ENCODE results near the gene ROCK2.

ROCK2 gene

GRCh38 chr2:11344342-11344955 is at the start of gene ROCK2:
TSS of gene ROCK2 (minus strand) at chr2:11344636. CDS start at chr2:11344136, 500 bp downstream.
- peaks cover 15% of the 10 kb centered on the region for H3K4me1 Mint-ChIP-seq
- H3K27ac Mint-ChIP-seq: peak within 1 kb of the TSS; percentile 80 to 96
- peaks cover 8% of the 10 kb centered on the region for H3K27me3 Mint-ChIP-seq
- H3K9me3 Mint-ChIP-seq: no peaks in the 10 kb centered on the region
- peak; percentile 68 for ATAC-seq
- peak within 1 kb of the TSS; percentile 98 to 100 for H3K4me3 Mint-ChIP-seq
- peak; percentile 52 to 55 for DNase-seq

DNA sequence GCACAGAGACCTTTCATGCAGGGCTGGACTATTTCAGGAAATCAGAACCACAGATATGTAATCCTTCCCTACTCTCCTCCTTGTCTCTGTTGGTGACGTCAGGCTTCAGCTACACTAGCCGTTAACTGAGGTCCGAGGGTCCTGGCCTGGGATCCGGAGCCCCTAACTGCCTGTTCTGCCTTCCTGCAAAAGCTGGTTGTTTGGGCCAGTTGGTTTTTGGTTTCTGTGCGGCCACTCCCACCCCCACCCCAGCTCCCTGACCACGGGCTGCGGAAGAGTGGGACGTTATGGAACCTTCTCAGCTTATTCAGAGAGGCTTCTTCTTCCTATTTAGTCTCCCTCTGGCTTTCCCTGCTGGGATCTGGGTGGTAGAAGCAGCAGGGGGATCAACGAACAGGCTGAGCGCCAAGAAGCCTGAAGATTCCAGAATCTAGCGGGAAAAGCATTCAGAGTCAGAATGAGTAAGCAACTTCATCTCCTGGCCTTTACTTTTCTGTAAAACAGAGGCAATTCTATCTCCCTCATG is 49.3 kb upstream of the ROCK2 start:
- ATAC-seq: no peak
- Mint-ChIP-seq H3K27me3 (peaks cover 8% of the 10 kb centered on the region), H3K4me1 (no peaks in the 10 kb centered on the region), H3K27ac (no peak overlapping the region), H3K4me3 (no peak overlapping the region), H3K9me3 (no peaks in the 10 kb centered on the region)
- DNase-seq: no peak

- Mint-ChIP-seq H3K27ac (no peak overlapping the region), H3K27me3 (no peaks in the 10 kb centered on the region), H3K9me3 (no peaks in the 10 kb centered on the region), H3K4me1 (no peaks in the 10 kb centered on the region), H3K4me3 (no peak overlapping the region)
- DNase-seq: no peak
- no peak for ATAC-seq
Measured at GRCh38 chr2:11391942-11392266, 47.5 kb upstream of the ROCK2 start.

GRCh38 chr2:11390399-11390658 is 45.9 kb upstream of the ROCK2 start:
- DNase-seq (no peak), ATAC-seq (no peak)
- Mint-ChIP-seq H3K4me1 (no peaks in the 10 kb centered on the region), H3K9me3 (no peaks in the 10 kb centered on the region), H3K27ac (no peak overlapping the region), H3K4me3 (no peak overlapping the region), H3K27me3 (no peaks in the 10 kb centered on the region)

DNA sequence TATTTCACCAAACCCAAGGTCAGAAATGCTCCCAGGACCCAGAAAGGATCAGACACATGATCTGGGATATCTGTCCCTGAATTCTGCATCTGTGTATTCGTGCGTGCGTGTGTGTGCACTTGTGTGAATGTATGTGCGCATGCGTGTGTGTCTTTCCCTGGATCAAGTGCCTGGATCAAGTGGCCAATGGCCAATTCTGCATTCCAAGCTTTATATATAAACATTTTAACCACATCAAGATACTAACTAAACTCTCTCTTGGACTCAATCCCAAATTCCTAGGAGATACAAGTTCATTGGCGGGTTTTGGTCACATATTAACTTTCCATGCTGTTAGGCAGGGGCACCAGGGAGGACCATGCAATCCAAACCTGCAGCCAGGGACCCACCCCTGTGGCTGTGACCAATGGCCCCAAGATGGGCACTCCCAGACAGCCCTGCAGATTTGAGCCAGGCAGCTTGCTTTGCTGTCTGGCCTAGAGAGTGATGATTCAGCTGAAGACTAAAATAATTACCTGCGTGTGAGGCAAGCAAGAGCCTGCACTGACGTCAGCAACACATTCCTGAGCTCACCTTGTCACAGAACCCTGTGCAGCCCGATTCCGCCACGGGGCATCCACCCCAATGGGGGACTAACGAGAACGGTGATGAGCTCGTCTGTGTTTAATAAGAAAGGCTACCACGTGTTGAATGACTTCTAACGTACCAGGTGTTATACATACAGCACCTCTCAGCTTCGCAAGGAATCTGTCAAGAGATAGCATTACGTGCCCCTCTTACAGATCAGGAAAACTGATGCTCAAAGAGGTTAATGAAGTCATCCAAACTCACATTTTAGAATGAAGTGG is 45.3 kb upstream of the ROCK2 start:
- no peak for ATAC-seq
- no peaks in the 10 kb centered on the region for H3K27me3 Mint-ChIP-seq
- no peak overlapping the region for H3K4me3 Mint-ChIP-seq
- H3K4me1 Mint-ChIP-seq: no peaks in the 10 kb centered on the region
- H3K9me3 Mint-ChIP-seq: no peaks in the 10 kb centered on the region
- H3K27ac Mint-ChIP-seq: no peak overlapping the region
- DNase-seq: no peak

DNA sequence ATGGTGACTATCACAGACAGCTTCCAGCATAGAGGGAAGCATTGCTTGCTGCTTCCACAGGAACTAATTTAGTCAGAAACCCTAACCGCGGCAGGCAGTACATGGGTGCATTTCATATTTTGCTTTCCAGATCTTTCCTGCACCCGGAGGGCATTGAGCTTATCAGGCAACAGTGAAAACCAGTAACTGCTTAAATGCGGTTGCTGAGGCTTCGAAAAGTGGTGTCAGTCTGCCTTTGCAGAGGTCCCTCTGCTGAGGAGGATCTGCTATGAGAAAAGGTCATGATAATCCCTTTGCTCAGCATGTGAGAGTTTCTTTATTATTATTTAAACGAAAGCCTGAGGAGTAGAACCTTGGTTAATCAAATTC is 44.6 kb upstream of the ROCK2 start:
- ATAC-seq (no peak), DNase-seq (no peak)
- no peaks in the 10 kb centered on the region for H3K27me3 Mint-ChIP-seq
- H3K9me3 Mint-ChIP-seq: no peaks in the 10 kb centered on the region
- H3K4me3 Mint-ChIP-seq: no peak overlapping the region
- H3K4me1 Mint-ChIP-seq: no peaks in the 10 kb centered on the region
- no peak overlapping the region for H3K27ac Mint-ChIP-seq

DNA sequence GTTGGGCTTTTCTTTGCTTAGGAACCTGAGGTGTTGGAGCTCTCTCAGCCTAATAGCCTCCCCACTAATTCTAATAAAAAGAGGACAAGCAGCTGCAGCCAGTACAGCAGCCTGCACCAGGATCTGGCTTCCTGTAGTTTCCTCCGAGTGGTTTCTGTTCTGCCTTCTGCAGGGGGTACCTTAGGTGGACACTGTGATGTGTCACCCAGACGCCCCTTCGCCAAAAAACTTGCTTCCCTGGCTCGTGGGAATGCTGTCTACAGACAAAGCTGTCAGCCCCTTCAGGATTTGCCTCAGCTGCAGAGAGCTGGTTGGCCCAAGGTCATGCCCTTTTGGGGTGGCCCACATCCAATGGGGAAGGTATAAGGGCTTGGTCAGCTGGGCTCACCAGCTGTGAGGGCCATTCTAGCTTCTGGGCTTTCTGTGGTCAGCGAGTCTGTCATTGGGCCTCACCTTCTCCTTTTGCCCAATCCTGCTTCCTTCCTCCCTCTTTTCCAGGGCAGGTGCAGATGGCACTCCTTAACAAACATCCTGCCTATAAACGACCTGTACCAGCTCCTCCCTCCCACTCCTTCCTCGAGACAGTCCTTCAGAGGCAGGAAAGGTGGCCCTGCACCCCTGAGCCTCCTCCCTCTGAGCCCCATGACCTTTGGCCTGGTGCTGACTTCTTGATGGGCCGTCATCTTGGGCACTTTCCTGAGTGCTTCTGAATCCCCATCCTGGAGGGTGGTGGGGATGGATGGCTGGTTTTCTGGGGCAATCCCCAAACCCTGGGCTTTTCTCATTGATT is 44.0 kb upstream of the ROCK2 start:
- H3K27me3 Mint-ChIP-seq: no peaks in the 10 kb centered on the region
- no peak overlapping the region for H3K27ac Mint-ChIP-seq
- H3K4me3 Mint-ChIP-seq: no peak overlapping the region
- ATAC-seq (no peak), DNase-seq (no peak)
- H3K4me1 Mint-ChIP-seq: no peaks in the 10 kb centered on the region
- no peaks in the 10 kb centered on the region for H3K9me3 Mint-ChIP-seq

GRCh38 chr2:11387843-11388242 is 43.4 kb upstream of the ROCK2 start:
- Mint-ChIP-seq H3K4me3 (no peak overlapping the region), H3K27ac (no peak overlapping the region), H3K27me3 (no peaks in the 10 kb centered on the region), H3K9me3 (no peaks in the 10 kb centered on the region), H3K4me1 (no peaks in the 10 kb centered on the region)
- no peak for ATAC-seq
- no peak for DNase-seq

- Mint-ChIP-seq H3K9me3 (no peaks in the 10 kb centered on the region), H3K4me3 (no peak overlapping the region), H3K27me3 (no peaks in the 10 kb centered on the region), H3K27ac (no peak overlapping the region), H3K4me1 (no peaks in the 10 kb centered on the region)
- ATAC-seq (no peak), DNase-seq (no peak)
Measured at GRCh38 chr2:11387100-11387390, 42.6 kb upstream of the ROCK2 start.

DNA sequence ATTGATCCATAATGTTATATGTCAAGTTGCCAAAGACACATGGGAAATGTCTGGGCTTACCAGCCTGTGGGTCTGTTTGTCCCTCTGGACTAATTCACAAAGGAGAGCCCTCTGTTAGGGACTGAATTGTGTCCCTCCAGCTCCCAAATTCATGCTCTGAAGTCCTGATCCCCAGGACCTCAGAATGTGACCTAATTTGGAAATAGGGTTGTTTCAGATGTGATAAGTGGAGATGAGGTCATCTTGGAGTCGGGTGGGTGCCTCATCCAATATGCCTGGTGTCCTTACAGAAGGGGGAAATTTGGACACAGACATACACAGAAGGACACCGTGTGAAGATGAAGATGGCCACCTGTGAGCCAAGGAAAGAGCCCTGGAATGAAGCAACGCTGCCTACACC is 41.4 kb upstream of the ROCK2 start:
- DNase-seq (no peak), ATAC-seq (no peak)
- H3K4me1 Mint-ChIP-seq: no peaks in the 10 kb centered on the region
- H3K9me3 Mint-ChIP-seq: no peaks in the 10 kb centered on the region
- no peaks in the 10 kb centered on the region for H3K27me3 Mint-ChIP-seq
- H3K4me3 Mint-ChIP-seq: no peak overlapping the region
- H3K27ac Mint-ChIP-seq: no peak overlapping the region

DNA sequence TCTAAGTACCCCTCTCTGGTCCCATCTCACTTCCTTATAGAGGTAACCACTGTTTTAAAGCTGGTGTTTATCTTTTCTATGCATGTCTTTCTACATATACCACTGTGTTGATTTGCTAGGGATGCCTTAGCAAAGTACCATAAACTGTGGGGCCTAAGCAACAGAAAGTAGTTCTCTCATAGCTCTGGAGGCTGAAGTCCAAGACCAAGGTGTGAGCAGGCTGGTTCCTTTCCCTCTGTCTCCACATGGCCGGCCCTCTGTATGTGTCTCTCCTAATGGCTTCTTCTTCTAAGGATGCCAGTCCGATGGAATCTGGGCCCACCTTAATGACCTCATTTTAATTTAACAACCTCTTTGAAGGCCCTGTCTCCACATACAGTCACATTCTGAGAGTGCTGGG is 40.8 kb upstream of the ROCK2 start:
- DNase-seq (no peak), ATAC-seq (no peak)
- Mint-ChIP-seq H3K4me3 (no peak overlapping the region), H3K4me1 (no peaks in the 10 kb centered on the region), H3K9me3 (no peaks in the 10 kb centered on the region), H3K27ac (no peak overlapping the region), H3K27me3 (no peaks in the 10 kb centered on the region)

GRCh38 chr2:11379558-11379957 is 35.1 kb upstream of the ROCK2 start:
- no peak for ATAC-seq
- H3K4me1 Mint-ChIP-seq: no peaks in the 10 kb centered on the region
- DNase-seq: no peak
- H3K4me3 Mint-ChIP-seq: no peak overlapping the region
- no peaks in the 10 kb centered on the region for H3K27me3 Mint-ChIP-seq
- no peak overlapping the region for H3K27ac Mint-ChIP-seq
- H3K9me3 Mint-ChIP-seq: no peaks in the 10 kb centered on the region

- H3K27me3 Mint-ChIP-seq: no peaks in the 10 kb centered on the region
- no peak overlapping the region for H3K27ac Mint-ChIP-seq
- H3K9me3 Mint-ChIP-seq: no peaks in the 10 kb centered on the region
- ATAC-seq: no peak
- no peak overlapping the region for H3K4me3 Mint-ChIP-seq
- no peaks in the 10 kb centered on the region for H3K4me1 Mint-ChIP-seq
- no peak for DNase-seq
Measured at GRCh38 chr2:11377928-11378545, 33.6 kb upstream of the ROCK2 start.

GRCh38 chr2:11376071-11376470 is 31.6 kb upstream of the ROCK2 start:
- Mint-ChIP-seq H3K27ac (no peak overlapping the region), H3K4me1 (no peaks in the 10 kb centered on the region), H3K4me3 (no peak overlapping the region), H3K27me3 (no peaks in the 10 kb centered on the region), H3K9me3 (no peaks in the 10 kb centered on the region)
- DNase-seq: no peak
- no peak for ATAC-seq

DNA sequence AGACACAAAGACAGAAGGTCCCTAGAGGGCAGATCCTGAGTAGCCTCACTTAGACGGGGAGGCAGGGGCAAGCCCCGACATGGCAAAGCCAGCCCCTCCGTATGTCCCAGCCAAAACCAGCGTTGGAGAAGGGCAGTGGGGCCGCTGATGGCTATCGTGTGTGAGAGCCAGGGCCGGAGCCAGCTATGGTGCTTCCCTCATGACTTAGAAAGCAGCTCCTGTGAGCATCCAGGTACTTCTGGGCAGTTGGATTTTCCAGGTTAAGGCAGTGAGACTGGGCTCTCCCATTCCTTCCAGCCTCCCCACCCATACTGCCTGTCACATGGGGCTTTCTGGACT is 31.2 kb upstream of the ROCK2 start:
- Mint-ChIP-seq H3K27ac (no peak overlapping the region), H3K9me3 (no peaks in the 10 kb centered on the region), H3K4me3 (no peak overlapping the region), H3K4me1 (no peaks in the 10 kb centered on the region), H3K27me3 (no peaks in the 10 kb centered on the region)
- DNase-seq (no peak), ATAC-seq (no peak)

DNA sequence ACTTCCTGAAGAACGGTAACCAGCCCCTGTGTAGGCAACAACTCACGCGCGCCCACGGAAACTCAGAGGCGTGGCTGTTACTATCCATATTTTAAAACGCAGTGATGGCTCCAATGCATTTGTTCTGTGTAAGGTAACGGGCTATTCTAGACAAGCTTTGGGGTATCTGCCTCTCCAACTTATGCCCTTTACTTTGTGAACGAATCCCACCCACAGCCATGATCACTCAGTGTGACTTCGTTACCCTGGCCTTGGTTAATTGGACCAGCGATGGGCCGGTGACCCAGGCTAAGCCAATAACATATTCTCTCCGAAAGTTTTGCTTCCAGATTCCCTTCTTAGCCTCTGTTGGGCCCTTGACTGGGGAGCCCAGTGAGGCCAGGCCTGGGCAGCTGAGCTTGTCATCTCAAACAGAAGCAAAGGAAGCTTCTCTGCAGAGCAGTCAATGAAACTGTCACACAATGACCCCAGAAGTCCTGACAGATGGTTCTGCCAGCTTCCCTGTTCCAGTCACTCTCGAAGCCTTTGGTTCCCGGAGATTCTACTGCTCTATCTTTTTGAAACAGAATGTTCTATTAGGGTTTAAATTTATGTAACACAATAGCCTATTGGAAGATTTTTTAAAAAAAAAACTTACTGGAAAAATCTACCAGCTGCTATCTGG is 30.7 kb upstream of the ROCK2 start:
- Mint-ChIP-seq H3K9me3 (no peaks in the 10 kb centered on the region), H3K4me3 (no peak overlapping the region), H3K27ac (no peak overlapping the region), H3K4me1 (no peaks in the 10 kb centered on the region), H3K27me3 (no peaks in the 10 kb centered on the region)
- DNase-seq (no peak), ATAC-seq (no peak)
